Measurements from ENCODE around the gene BOLA3.
"Not testable (repeated sequence)": the region's sequence is repeated elsewhere in the genome, so short reads cannot be mapped to it uniquely, and the experiment has no call there.

BOLA3 gene

DNA sequence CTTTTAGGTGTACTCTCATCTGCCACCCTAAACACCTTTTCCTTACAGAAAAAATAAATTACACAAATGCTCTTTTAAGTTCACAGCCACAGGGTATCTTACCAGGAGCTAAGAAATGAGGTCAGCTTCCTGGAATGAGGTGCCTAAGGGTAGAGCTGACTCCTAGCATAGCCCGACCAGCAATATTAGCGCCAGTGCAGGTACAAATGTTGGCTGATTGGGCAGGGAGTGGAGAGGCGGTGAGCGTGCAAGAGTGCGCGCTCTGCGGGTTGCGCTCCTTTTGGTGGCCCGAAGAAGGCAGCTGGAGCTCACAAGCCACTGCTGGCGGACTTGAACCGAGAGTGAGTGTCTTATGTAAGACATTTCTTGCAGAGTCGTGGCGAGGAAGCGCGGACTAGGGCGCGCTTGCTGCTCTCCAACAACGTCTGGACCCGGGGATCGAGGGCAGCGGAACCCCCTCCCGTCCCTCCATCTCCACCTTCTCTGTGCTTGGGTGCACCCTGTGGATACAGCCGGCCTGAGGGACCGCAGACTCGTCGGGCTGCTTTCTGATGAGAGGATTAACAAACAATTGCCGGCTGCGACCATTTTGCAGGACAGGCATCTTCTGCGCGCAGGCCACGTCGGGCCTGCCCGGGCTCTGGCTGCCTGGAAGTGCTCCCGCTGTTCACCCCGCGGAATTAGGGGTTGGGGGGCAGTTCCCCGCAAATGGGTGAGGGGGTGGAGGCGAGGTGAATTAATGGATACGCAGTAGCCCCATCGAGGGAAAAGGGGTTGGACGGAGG, 17.3 kb downstream of the BOLA3 start:
- H3K27me3 Mint-ChIP-seq: no peaks in the 10 kb centered on the region
- H3K27ac Mint-ChIP-seq: no peak overlapping the region
- H3K36me3 Mint-ChIP-seq (ENCODE audit: low read depth): peaks cover 19% of the 10 kb centered on the region
- no peaks in the 10 kb centered on the region for H3K9me3 Mint-ChIP-seq
- H3K4me3 Mint-ChIP-seq: no peak overlapping the region
- no peaks in the 10 kb centered on the region for H3K4me1 Mint-ChIP-seq (ENCODE audit: low read depth)

DNA sequence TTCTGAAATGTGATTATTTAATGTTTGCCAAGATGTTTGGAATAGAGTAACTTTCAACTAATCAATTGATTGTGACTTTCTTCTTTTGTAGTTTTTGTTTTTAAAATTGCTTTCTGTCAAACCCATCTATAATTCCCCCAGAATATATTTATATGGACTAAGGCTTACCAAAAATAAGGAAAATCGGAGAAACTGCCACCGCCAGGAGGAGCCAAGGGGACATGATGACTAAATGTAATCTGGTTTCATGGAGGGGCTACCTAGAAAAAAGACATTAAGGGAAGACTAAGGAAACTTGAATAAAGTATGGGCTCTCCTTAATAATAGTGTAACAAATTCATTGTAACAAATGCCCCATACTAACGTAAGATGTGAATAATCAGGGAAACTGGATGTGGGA, 19.5 kb downstream of the BOLA3 start:
- Mint-ChIP-seq H3K27ac (no peak overlapping the region), H3K9me3 (no peaks in the 10 kb centered on the region), H3K27me3 (no peaks in the 10 kb centered on the region), H3K36me3 (ENCODE audit: low read depth) (peaks cover 3% of the 10 kb centered on the region), H3K4me1 (ENCODE audit: low read depth) (no peaks in the 10 kb centered on the region), H3K4me3 (no peak overlapping the region)

DNA sequence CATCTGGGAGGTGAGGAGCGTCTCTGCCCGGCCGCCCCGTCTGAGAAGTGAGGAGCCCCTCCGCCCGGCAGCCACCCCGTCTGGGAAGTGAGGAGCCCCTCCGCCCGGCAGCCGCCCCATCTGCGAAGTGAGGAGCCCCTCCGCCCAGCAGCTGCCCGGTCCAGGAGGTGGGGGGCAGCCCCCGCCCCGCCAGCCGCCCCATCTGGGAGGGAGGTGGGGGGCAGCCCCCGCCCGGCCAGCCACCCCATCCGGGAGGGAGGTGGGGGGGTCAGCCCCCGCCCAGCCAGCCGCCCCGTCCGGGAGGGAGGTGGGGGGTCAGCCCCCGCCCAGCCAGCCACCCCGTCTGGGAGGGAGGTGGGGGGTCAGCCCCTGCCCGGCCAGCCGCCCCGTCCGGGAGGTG, 23.8 kb downstream of the BOLA3 start:
- not testable (repeated sequence) for H3K27me3 Mint-ChIP-seq, H3K27ac Mint-ChIP-seq, H3K4me3 Mint-ChIP-seq
- H3K9me3 Mint-ChIP-seq: peaks cover 16% of the 10 kb centered on the region
- peaks cover 12% of the 10 kb centered on the region for H3K36me3 Mint-ChIP-seq (ENCODE audit: low read depth)
- peaks cover 12% of the 10 kb centered on the region for H3K4me1 Mint-ChIP-seq (ENCODE audit: low read depth)

DNA sequence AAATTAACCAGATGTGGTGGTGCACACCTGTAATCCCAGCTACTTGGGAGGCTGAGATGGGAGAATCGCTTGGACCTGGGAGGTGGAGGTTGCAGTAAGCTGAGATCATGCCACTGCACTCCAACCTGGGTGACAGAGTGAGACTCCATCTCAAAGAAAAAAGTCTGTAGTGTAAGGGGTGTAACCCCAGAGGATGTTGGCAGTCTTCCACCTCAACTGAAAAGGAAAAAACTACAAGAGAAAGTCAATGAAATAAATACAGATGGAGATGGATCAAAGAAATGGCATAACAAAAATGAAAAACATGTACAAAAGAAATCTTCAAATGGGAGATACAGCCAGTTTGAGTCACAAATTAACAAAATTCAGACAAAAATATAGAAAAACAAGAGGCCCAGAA, 25.9 kb downstream of the BOLA3 start:
- Mint-ChIP-seq H3K36me3 (ENCODE audit: low read depth) (peaks cover 12% of the 10 kb centered on the region), H3K4me1 (ENCODE audit: low read depth) (peaks cover 12% of the 10 kb centered on the region), H3K9me3 (peaks cover 16% of the 10 kb centered on the region)
- H3K27me3 Mint-ChIP-seq, H3K27ac Mint-ChIP-seq, H3K4me3 Mint-ChIP-seq: not testable (repeated sequence)

DNA sequence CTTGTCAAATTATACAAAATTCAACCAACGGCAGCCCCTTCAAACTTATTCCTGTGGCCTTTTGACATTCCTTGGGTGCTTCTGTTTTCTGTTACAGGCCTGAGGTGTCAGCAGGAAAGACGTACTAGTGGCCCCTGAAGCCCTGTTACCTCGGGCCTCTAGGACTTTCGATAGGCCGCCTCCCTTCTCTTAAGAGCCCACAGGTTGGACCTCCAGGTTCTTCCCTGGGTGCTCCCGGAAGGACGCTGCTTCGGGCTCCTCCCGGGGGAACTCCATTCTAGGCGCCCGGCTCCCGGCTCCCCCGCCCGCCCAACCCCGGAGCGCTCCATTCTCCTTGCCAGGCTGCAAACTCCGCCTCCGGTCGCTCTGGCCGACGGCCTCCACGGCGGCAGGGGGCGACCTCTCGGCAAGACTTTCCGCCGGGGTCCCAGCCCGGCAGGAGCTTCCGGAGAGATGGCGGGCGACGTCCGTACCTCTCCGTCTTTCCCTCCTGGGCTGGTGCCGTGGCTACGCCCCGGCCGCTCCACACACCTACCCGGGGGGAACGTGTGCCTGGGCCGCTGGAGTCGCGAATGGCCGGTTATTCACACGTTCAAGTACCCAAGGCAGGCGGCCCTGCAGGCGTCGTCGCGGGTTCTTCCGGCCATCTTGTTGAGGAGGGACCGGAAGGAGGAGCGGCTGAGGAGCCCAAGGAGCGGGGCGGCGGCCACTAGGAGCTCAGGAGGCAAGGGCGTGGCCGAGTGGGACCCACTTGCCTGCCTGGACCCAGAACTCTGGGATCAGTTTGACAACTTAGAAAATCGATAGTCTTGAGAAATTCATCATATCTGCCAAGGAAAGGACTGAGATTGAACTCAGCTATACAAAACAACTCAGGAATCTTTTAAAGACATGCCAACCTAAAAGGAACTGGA, 27.5 kb downstream of the BOLA3 start:
- Mint-ChIP-seq H3K27me3 (no peaks in the 10 kb centered on the region), H3K4me3 (peak overlapping the region; percentile 85), H3K4me1 (ENCODE audit: low read depth) (peaks cover 12% of the 10 kb centered on the region), H3K36me3 (ENCODE audit: low read depth) (peaks cover 12% of the 10 kb centered on the region), H3K9me3 (peaks cover 16% of the 10 kb centered on the region), H3K27ac (peak overlapping the region; percentile 87)

DNA sequence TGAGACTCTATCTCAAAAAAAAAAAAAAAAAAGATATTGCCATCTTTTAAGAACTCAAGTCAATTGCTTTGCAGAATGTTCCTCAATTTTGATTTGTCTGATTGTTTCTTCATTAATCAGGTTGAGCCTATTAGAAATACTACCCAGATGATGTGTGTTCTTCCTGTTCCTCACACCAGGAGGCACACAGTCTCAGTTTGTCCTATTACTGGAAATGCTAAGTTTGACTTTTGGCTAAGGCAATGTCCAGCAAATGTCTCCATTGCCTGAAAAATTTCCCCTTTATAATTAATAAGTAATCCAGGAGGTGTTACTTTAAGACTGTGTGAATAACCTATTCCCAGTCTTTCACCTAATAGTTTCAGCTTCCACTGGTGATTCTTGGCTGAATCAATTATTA, 28.4 kb downstream of the BOLA3 start:
- Mint-ChIP-seq H3K4me1 (ENCODE audit: low read depth) (peaks cover 12% of the 10 kb centered on the region), H3K27ac (no peak overlapping the region), H3K9me3 (peaks cover 16% of the 10 kb centered on the region), H3K27me3 (no peaks in the 10 kb centered on the region), H3K36me3 (ENCODE audit: low read depth) (peaks cover 12% of the 10 kb centered on the region), H3K4me3 (no peak overlapping the region)

DNA sequence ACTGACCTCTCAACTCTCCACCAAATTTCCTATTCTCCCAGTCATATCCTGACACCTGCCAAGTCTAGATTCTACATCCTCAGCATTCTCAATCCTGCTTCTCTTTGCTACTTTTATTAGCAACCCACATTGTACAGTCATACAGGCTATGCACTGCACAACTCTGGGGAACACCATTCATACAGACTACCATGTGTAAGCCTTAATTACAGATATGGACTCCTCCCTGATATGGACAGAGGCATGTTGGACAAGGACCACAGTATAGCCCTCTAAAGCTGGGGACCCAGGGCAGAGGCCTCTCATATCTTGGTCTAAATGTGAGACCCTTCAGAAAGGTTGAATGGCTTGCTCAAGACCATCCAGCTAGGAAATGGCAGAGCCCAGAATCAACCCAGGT, 36.3 kb downstream of the BOLA3 start:
- Mint-ChIP-seq H3K27ac (no peak overlapping the region), H3K36me3 (ENCODE audit: low read depth) (no peaks in the 10 kb centered on the region), H3K9me3 (no peaks in the 10 kb centered on the region), H3K4me3 (no peak overlapping the region), H3K4me1 (ENCODE audit: low read depth) (no peaks in the 10 kb centered on the region), H3K27me3 (no peaks in the 10 kb centered on the region)

DNA sequence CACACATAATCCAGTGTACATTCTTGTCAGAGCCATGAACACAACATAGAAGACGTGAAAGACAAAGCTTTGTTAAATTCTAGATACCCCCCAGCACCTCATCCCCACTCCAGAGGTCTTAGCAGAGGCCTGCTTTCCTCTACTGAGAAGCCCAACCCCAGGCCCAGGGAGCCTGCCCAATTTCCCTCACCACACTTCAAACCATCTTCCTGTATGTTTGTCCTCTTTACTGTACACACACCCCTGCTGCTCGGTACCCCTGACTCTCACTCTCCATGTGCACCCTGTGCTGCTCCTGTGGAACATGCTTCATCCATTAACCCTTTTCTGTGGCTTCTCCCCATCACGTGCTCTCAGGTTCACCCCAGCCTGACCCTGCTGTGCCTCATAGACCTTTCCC, 37.2 kb downstream of the BOLA3 start:
- Mint-ChIP-seq H3K4me1 (ENCODE audit: low read depth) (no peaks in the 10 kb centered on the region), H3K9me3 (no peaks in the 10 kb centered on the region), H3K36me3 (ENCODE audit: low read depth) (no peaks in the 10 kb centered on the region), H3K27ac (no peak overlapping the region), H3K4me3 (no peak overlapping the region), H3K27me3 (no peaks in the 10 kb centered on the region)

DNA sequence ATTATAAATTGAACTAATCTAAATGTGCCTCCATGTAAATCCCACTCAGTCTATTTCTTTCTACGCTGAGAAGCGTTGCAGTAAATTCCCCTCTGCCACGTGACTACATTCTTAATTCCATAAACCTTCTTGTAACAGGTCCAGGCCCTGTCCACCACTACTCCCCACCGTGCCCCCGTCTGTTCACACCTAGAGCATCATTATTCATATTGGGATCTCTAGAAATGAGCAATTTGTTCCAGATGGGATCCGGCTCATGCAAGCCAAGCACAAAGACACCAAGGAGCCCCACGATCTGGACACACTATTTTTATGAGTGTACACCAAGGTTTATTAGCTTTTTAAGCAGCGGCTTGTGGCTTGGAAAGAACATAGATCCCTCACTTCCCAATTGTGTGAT, 38.2 kb downstream of the BOLA3 start:
- H3K36me3 Mint-ChIP-seq (ENCODE audit: low read depth): no peaks in the 10 kb centered on the region
- no peaks in the 10 kb centered on the region for H3K9me3 Mint-ChIP-seq
- no peak overlapping the region for H3K27ac Mint-ChIP-seq
- H3K4me1 Mint-ChIP-seq (ENCODE audit: low read depth): no peaks in the 10 kb centered on the region
- H3K27me3 Mint-ChIP-seq: no peaks in the 10 kb centered on the region
- no peak overlapping the region for H3K4me3 Mint-ChIP-seq

DNA sequence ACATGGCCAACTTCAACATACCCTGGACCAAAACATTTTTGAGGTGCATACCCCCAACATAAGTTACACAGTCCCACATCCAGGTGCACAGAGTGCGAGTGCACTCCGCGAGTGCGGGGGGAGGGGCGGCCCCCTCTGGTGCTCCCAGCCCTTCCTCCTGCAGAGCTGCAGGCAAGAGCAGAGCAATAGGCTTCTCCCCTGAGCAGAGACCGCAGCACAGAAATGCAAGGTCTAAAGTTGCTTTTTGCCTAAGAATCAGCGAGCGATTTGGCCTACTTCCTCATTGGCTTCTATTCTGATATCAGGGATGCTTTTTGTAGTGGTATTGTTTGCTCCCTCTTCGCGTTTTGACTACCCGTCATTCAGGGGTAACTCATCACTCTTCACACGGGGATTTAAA, 40.6 kb downstream of the BOLA3 start:
- Mint-ChIP-seq H3K36me3 (ENCODE audit: low read depth) (peaks cover 11% of the 10 kb centered on the region), H3K27ac (no peak overlapping the region), H3K4me1 (ENCODE audit: low read depth) (no peaks in the 10 kb centered on the region), H3K27me3 (no peaks in the 10 kb centered on the region), H3K4me3 (no peak overlapping the region), H3K9me3 (no peaks in the 10 kb centered on the region)

DNA sequence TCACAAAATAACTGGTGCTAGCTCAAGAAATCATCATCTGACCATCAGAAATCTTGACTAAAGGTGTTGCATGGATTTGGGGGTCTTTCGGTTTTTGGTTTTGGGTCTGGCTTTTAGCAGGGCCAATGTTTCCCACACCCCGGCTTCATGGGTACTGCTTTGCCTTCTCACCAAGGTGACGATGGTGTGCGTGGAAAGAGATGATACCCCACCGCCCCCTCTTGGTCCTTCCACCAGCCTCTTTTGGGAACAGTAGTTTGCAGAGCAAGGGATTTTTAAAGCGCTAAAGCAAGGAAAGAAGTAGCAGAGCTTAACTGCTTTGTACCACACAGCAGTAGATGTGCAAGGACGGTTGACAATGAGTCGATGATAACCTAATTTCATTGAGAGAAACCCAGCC, 42.3 kb downstream of the BOLA3 start:
- H3K27ac Mint-ChIP-seq: no peak overlapping the region
- H3K4me3 Mint-ChIP-seq: no peak overlapping the region

DNA sequence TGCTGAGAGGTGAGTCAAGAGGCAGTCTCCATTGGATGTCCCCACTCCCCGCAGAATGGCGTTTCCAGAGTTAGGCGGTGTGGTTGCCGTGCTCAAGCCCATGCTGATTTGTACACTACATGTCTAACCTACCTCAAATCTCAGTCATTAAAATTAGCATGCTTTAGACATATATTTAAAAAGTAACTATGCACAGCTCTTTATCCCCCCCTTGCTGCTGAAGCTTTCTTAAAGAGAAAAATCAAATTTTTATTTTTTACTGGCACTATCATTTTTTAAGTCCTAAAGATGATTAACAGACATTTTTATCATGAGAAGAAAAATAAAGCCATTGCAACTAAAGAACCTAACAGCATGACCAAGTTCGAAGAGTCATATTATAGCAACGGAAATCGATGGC, 42.9 kb downstream of the BOLA3 start:
- peaks cover 27% of the 10 kb centered on the region for H3K36me3 Mint-ChIP-seq (ENCODE audit: low read depth)
- no peak overlapping the region for H3K27ac Mint-ChIP-seq
- no peaks in the 10 kb centered on the region for H3K27me3 Mint-ChIP-seq

More for the DNA sequence above, 42.3 kb downstream of the BOLA3 start:
- H3K4me1 Mint-ChIP-seq (ENCODE audit: low read depth): no peaks in the 10 kb centered on the region
- no peaks in the 10 kb centered on the region for H3K27me3 Mint-ChIP-seq
- peaks cover 23% of the 10 kb centered on the region for H3K36me3 Mint-ChIP-seq (ENCODE audit: low read depth)
- no peaks in the 10 kb centered on the region for H3K9me3 Mint-ChIP-seq

DNA sequence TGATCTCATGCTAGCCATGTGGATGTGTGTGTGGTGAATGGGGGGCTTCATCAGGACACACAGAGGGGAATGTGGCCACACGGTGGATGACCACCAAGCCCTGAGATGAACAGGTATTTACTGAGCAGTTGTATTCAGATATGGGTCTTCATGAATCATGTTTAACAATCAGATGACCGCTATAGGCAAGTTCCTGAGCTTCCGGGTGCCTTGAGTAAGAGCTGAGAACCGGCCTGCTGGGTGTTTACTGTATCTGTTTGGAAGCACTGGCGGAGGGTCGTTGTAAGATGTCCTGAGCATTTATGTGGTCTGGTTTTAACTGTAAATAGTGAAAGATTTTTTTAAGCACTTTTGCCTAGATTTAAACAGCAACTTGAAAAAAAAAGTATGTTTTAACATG, 43.9 kb downstream of the BOLA3 start:
- no peaks in the 10 kb centered on the region for H3K27me3 Mint-ChIP-seq
- H3K4me1 Mint-ChIP-seq (ENCODE audit: low read depth): no peaks in the 10 kb centered on the region
- H3K9me3 Mint-ChIP-seq: no peaks in the 10 kb centered on the region
- H3K27ac Mint-ChIP-seq: no peak overlapping the region
- H3K36me3 Mint-ChIP-seq (ENCODE audit: low read depth): peaks cover 30% of the 10 kb centered on the region
- no peak overlapping the region for H3K4me3 Mint-ChIP-seq

More for the DNA sequence above, 42.9 kb downstream of the BOLA3 start:
- H3K4me1 Mint-ChIP-seq (ENCODE audit: low read depth): no peaks in the 10 kb centered on the region
- no peaks in the 10 kb centered on the region for H3K9me3 Mint-ChIP-seq
- H3K4me3 Mint-ChIP-seq: no peak overlapping the region

DNA sequence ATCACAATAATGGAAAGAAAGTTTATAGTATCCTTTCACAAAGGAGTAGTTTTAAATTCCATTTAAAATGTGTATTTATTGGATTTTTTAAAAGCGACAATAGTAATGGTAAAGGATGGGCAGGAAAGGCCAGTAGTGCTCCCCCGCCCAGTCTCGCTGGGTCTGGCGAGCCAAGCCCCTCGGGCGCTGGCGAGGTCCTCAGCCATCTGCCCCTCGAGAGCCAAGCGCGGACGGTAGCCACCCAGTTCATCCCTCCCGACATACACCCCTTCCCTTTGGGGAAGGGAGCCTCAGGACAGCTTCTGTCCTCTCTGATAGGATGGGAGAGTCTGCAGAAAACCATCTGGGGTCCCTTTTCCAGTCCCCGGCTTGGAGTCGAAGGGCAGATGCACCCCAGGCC, 45.2 kb downstream of the BOLA3 start:
- Mint-ChIP-seq H3K4me1 (ENCODE audit: low read depth) (no peaks in the 10 kb centered on the region), H3K36me3 (ENCODE audit: low read depth) (peaks cover 36% of the 10 kb centered on the region), H3K9me3 (no peaks in the 10 kb centered on the region), H3K27me3 (no peaks in the 10 kb centered on the region), H3K27ac (no peak overlapping the region), H3K4me3 (no peak overlapping the region)

DNA sequence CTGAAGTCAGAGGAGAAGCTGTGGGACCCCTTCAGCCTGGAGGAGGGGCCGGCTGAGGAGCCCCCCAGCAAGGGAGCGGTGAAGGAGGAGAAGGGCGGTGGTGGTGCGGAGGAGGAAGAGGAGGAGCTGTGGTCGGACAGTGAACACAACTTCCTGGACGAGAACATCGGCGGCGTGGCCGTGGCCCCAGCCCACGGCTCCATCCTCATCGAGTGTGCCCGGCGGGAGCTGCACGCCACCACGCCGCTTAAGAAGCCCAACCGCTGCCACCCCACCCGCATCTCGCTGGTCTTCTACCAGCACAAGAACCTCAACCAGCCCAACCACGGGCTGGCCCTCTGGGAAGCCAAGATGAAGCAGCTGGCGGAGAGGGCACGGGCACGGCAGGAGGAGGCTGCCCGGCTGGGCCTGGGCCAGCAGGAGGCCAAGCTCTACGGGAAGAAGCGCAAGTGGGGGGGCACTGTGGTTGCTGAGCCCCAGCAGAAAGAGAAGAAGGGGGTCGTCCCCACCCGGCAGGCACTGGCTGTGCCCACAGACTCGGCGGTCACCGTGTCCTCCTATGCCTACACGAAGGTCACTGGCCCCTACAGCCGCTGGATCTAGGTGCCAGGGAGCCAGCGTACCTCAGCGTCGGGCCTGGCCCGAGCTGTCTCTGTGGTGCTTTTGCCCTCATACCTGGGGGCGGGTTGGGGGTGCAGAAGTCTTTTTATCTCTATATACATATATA, 46.0 kb downstream of the BOLA3 start:
- H3K4me3 Mint-ChIP-seq: no peak overlapping the region
- H3K27ac Mint-ChIP-seq: no peak overlapping the region
- H3K9me3 Mint-ChIP-seq: no peaks in the 10 kb centered on the region
- peaks cover 42% of the 10 kb centered on the region for H3K36me3 Mint-ChIP-seq (ENCODE audit: low read depth)
- H3K4me1 Mint-ChIP-seq (ENCODE audit: low read depth): no peaks in the 10 kb centered on the region
- H3K27me3 Mint-ChIP-seq: no peaks in the 10 kb centered on the region
